HG03439 (cell line): ENCODE data around the gene AXDND1.
"Not testable (repeated sequence)": the region's sequence is repeated elsewhere in the genome, so short reads cannot be mapped to it uniquely, and the experiment has no call there.

ENCODE experiments used
- ATAC-seq: cut with Tn5 transposase; IDR thresholded peaks from one replicate; pipeline ENCODE4 v1.9.1; 2021; ENCODE audit warnings: mild to moderate bottlenecking, moderate library complexity; ENCODE audit not compliant: unreplicated experiment

Gene AXDND1

GRCh38 chr1:179459606-179460206 is 93.9 kb downstream of the AXDND1 start:
- ATAC-seq, result not testable (repeated sequence)

- not testable (repeated sequence) for ATAC-seq
These were observed 99.9 kb downstream of the AXDND1 start for GRCh38 chr1:179465661-179466060.

GRCh38 chr1:179474713-179475112 is 108.9 kb downstream of the AXDND1 start:
- ATAC-seq, result no peak

- no peak for ATAC-seq
These were observed 110.7 kb downstream of the AXDND1 start for GRCh38 chr1:179476484-179476883.

GRCh38 chr1:179478370-179478769 is 112.6 kb downstream of the AXDND1 start:
- ATAC-seq, result no peak

- no peak for ATAC-seq
These were observed 124.8 kb downstream of the AXDND1 start for GRCh38 chr1:179490611-179491010.

GRCh38 chr1:179493323-179493722 is 127.6 kb downstream of the AXDND1 start:
- no peak for ATAC-seq

GRCh38 chr1:179506199-179506598 is 140.4 kb downstream of the AXDND1 start:
- no peak for ATAC-seq

GRCh38 chr1:179509384-179509783 is 143.6 kb downstream of the AXDND1 start:
- no peak for ATAC-seq

GRCh38 chr1:179510038-179510437 is 144.3 kb downstream of the AXDND1 start:
- no peak for ATAC-seq

GRCh38 chr1:179516976-179517705 is 151.4 kb downstream of the AXDND1 start:
- ATAC-seq, result no peak

- not testable (repeated sequence) for ATAC-seq
These were observed 152.8 kb downstream of the AXDND1 start for GRCh38 chr1:179518544-179518943.

- no peak for ATAC-seq
These were observed 163.9 kb downstream of the AXDND1 start for GRCh38 chr1:179529482-179530195.

GRCh38 chr1:179530352-179530751 is 164.6 kb downstream of the AXDND1 start:
- no peak for ATAC-seq

- ATAC-seq, result no peak
These were observed 176.0 kb downstream of the AXDND1 start for GRCh38 chr1:179541774-179542173.

- no peak for ATAC-seq
These were observed 179.6 kb downstream of the AXDND1 start for GRCh38 chr1:179545321-179545720.

GRCh38 chr1:179547021-179547535 is 181.3 kb downstream of the AXDND1 start:
- no peak for ATAC-seq

GRCh38 chr1:179548666-179549367 is 183.0 kb downstream of the AXDND1 start:
- ATAC-seq, result no peak

GRCh38 chr1:179549368-179549700 is 183.6 kb downstream of the AXDND1 start:
- ATAC-seq, result no peak

- ATAC-seq, result no peak
These were observed 185.2 kb downstream of the AXDND1 start for GRCh38 chr1:179550746-179551682.
